Left ventricle myocardium superior (tissue), 1 donor: ENCODE data around the gene MAP3K1. TPM values are rescaled to one million over a fixed set of nuclear protein-coding genes. Genes with fewer than 3 reads are reported as not detected.
"Not testable (repeated sequence)": the region's sequence is repeated elsewhere in the genome, so short reads cannot be mapped to it uniquely, and the experiment has no call there.

ENCODE experiments used
- ATAC-seq: fragments of 200-7000 bp; cut with Tn5 transposase; one replicate; pipeline ENCODE4 v1.9.1; 2020; ENCODE audit warnings: mild to moderate bottlenecking, moderate library complexity
- DNase-seq: peaks from one replicate; pipeline ENCODE4 v3.0.0-alpha.2; 2020
- intact Hi-C: fragments of 100-400 bp; cut with micrococcal nuclease; formaldehyde crosslinking; loops from one replicate; pipeline ENCODE4 v1.11.0; 2022
- total RNA-seq: library from RNA; stranded (reverse); fragmentation: NEBNext Ultra II Directional; extraction: Animal tissue kit (Norgen Biotek cat#: 25700); gene quantifications from one replicate; pipeline ENCODE4 v1.2.1, GENCODE V29; 2021
- donor health status: DM: no; HTN: yes; CAD: no; lungs with severe emphysema.

MAP3K1 gene
- total RNA-seq, 1 donor from 2014 or later: 6.5 TPM

DNA sequence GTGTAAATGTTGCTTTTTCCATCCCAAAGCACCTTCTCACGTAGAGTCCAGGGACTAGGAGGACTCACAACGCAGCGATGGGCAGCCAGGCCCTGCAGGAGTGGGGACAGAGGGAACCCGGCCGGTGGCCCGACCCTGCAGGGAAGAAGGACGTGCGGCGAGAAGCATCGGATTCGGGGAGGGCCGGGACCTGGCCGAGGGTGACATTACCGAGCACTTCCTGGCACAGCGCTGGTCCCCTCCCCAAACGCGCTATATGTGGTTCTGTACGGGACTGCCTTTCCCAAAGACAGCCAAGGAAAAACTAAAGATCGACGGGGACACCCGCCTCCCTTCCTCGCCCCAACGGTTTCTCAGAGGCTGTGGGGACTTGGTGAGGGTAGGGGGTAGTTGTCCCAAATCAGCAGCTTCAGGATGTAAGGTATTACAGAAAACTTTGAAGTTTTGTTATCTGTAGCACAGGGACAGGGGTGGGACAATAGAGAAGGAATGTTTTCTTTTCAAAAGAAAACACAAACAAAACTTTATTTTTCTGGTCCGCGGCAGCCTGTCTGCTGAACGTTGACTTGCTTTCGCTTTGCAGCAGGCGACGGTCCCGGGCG is 887 bp upstream of the MAP3K1 start:
- ATAC-seq: peak; percentile 19
- DNase-seq: peak; percentile 54
- intact Hi-C loops: no loop called here

DNA sequence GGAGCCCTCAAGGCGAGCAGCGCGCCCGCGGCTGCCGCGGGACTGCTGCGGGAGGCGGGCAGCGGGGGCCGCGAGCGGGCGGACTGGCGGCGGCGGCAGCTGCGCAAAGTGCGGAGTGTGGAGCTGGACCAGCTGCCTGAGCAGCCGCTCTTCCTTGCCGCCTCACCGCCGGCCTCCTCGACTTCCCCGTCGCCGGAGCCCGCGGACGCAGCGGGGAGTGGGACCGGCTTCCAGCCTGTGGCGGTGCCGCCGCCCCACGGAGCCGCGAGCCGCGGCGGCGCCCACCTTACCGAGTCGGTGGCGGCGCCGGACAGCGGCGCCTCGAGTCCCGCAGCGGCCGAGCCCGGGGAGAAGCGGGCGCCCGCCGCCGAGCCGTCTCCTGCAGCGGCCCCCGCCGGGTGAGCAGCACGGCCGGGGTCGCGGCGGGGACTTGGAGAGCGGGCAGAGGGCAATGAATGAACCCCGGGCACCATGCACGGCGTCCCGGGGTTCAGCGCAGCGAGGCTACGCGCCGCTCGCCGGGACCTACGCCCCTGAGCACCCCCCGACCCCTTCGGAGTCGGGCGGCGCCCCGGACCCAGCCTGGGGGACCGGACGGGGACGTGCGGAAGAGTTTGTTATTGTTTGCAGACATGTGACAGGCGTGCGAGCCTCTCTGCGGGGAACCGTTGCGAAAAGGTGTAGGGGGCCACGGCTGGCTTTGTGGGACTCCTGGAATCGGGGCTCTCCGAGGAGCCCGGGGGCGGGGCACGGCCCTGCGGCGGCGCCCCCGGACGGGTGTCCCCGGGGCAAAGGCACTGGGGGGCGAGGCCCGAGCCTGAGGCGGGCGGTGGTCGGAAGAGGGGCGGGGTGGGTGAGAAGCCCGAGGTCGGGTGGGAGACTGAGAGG is 553 bp downstream of the MAP3K1 start:
- ATAC-seq: peak; percentile 44
- intact Hi-C loops: no loop called here
- DNase-seq: peak; percentile 45

GRCh38 chr5:56816546-56817081 is 1.3 kb downstream of the MAP3K1 start:
- intact Hi-C loops: no loop called here
- ATAC-seq (peak; percentile 65), DNase-seq (peak; percentile 71)

DNA sequence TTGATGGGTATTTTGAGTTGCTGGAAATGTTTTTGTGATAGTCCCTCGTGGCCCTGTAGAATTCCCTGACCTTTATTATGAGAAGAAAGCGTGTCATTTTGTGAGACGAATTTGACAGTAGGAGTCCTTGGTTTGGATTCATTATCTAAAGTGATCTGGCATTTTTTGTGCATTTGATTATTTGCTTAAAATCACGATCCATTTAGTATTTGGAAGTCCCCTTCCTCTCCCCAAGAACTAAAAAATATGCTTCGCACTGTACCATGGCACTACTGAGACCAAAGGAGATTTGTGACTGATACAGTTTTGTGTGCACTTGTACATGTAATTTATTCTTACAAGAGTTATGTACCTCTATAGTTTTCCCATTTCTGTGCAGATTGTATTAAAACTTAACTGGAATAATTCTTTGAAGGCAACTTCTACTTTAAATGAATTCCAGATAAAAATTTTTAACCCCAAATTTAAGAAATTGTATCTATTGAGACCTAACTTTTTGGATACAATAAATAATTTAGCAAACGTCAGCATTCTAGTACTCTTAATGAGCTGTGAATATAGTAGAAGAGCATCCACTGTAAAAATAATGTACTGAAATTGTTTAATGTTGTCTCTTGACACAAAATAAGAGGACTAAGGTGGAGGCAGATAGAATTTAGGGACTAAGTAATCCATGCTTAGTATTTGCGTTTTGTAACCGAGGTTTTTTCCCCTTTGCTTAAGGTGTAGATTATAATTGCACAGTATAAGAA is 2.1 kb downstream of the MAP3K1 start:
- ATAC-seq (no peak), DNase-seq (no peak)
- intact Hi-C loops: no loop called here

- intact Hi-C loops: no loop called here
- ATAC-seq (no peak), DNase-seq (no peak)
Measured at GRCh38 chr5:56818450-56819037, 3.2 kb downstream of the MAP3K1 start.

GRCh38 chr5:56819060-56819881 is 3.9 kb downstream of the MAP3K1 start:
- no peak for ATAC-seq
- DNase-seq: no peak
- intact Hi-C loops: no loop called here

DNA sequence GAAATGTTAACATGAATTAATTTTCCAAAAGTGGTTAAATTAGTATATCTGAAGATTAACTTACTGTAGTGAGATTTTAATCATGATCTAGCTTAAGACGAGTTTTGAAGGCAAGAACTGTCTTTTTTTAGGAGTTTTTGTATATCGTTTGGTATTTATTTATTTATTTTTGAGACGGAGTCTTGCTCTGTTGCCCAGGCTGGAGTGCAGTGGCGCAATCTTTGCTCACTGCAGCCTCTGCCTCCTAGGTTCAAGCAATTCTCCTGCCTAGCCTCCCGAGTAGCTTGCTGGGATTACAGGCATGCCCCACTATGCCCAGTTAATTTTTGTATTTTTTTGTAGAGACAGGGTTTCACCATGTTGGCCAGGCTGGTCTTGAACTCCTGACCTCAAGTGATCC is 6.5 kb downstream of the MAP3K1 start:
- DNase-seq, intact Hi-C loops, ATAC-seq: not testable (repeated sequence)

DNA sequence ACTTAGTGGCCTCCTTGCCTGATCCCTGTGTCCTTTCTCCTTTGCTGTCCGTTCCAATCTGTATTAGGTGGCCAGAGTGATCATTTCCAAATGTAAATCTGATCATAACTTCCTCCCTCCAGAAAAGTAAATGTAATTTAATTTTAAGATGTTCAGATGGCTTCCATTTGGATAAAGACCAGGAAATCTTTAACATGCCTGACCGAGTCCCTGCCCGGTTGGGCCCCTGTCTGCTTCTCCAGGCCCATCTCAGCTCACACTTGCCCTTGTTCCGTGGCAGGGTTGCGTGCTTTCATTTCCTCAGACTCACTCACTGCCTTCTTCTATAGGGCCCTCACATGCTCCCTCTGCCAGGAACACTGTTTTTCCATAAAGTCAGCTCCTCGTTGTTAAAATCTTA is 7.6 kb downstream of the MAP3K1 start:
- DNase-seq: peak; percentile 26
- intact Hi-C loops: no loop called here
- ATAC-seq: no peak

DNA sequence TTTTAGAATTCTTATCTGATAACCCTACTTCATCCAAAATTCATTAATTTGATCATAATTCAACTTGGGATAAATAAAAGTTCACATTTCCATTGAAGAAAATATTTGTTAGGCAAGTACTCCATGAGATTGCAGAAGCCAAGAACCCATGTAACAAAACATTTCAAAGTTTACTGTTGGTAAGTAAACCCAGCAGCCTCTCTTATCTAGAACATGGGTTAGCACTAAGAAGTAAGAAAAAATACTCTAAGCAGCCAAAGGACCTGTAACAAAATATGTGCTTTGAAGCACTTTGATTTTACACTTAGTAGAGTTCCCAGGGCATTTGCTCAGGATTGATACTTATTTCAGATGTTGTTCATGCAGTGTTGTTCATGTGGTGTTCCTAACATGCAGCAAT is 8.7 kb downstream of the MAP3K1 start:
- no peak for ATAC-seq
- DNase-seq: no peak
- intact Hi-C loops: no loop called here

DNA sequence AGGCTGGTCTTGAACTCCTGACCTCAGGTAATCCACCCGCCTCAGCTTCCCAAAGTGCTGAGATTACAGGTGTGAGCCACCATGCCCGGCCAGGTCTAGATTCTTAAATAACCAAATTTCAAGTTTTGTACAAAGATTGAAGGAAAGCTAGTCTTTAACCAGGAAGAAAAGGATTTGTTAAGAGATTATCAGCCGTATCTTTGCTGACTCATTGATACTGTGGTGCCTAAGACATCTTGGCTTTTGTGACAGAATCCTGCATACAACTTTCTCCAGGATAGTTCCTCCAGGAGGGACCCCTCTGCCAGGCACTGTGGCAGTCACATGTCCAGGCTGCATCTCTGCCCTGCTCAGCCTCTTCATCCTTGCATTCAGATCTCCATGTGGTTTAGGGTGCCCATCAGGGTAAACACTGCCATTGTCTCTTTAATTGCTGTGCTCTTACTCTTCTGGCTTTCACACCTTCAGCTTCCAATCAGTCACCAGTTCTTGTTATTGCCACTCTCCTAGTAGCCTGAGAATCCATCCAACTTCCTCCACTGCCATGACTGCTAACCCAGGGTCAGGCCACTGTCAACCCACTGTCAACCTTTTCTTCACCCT is 10.0 kb downstream of the MAP3K1 start:
- intact Hi-C loops: no loop called here
- DNase-seq (no peak), ATAC-seq (no peak)

DNA sequence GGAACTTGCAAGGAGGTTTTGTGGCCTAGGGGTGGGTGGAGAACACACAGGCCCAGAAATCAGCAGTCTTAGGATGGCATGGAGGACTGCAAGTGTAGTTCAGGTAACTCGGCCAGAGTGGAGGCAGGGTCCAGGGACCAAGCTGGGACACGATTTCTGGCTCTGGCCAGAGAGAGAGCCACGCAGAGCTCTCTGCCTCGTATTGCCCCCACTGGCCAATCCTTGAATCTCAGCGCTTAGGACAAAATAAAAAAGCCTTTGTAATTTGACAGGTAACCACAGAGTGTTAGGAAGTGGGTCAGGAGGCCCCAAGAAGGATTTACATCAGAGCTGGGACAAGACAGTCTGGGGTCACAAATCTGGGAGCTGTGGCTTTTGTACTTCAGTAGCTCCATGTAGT is 11.7 kb downstream of the MAP3K1 start:
- intact Hi-C loops: no loop called here
- no peak for DNase-seq

DNA sequence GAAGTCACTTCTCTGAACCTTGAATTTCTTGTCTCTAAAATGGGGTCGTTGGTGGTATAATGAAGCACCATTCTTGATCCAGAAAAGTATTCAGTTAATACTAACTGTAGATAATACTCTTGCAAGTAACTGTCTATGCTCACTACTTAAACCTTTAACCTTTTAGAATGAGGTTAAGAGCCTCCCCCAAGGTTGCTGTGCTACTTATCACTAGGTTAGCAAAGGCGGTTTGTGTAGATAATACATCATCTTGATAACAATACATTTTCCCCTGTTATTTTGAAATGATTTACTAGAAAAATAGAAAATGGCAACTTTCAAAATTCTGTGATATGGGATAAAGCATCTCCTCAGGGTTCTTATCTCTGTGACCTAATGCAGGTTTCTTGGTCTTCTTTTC is 12.6 kb downstream of the MAP3K1 start:
- ATAC-seq (no peak), DNase-seq (no peak)
- intact Hi-C loops: no loop called here

More for the DNA sequence above, 11.7 kb downstream of the MAP3K1 start:
- peak; percentile 41 for ATAC-seq

DNA sequence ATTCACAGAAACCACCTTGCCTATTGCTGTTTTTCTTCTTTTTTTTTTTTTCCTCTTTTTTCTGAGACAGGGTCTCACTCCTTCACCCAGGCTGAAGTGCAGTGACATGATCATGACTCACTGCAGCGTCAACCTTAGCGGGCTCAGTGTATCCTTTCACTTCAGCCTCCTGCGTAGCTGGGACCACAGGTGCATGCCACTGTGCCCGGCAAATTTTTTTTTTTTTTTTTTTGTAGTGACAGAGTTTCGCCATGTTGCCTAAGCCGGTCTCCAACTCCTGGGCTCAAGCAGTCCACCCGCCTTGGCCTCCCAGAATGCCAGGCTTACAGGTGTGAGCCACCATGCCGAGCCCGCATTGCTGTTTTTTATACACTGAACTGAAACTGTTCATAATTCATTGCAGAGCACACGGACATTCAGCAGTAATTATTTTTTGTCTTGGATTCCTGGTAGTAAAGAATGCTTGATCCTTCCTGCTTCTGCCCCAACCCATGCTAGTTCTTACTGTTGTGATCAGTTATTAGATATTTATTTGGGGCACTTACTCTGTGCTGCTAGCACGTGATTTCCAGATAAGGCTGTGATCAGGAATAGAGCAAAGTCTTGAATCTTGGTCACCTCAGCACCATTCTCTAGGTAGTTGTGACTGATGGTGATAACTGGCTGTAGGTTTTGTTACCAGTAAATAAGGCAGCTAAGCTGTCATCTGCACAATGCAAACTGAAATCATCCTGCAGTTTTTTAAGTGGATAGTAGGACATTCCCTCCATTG is 14.0 kb downstream of the MAP3K1 start:
- intact Hi-C loops: no loop called here
- DNase-seq (no peak), ATAC-seq (no peak)

DNA sequence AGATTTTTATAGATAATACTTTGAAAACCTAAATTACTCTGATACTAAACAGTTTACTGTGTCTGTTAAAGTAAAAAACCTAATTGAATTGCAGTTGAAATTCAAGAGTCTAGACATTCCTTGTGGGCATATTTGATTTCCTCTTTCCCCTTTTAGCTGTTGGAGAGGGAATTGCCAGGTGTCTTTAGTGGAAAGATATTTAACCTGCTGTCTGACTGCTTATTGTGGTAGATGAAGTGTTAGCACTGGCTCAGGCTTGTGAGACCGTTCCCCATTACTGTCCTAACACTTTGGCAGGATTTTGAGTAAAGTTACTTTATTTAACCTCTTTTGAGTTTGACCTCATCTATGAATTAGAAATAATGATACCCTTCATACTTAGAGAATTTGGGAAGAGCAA is 16.4 kb downstream of the MAP3K1 start:
- ATAC-seq: no peak
- intact Hi-C loops: no loop called here
- no peak for DNase-seq

DNA sequence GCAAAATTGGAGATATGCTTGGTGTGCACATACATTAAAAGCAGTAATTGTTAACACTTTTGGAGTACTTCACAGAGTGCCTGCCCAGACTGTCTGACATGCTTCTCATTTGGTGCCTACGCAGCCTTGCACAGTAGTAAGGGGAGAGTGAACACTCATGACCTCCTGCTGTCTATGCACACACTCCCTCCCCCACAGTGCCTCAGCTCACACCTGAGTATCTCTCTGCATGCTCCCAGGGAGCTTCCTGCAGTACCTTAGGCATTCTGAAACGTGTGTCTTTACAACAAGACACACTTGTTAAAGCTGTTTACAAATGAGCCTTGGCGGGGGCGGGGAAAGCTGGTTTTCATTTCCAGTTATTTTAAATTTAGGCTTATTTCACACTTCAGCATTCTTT is 18.0 kb downstream of the MAP3K1 start:
- intact Hi-C loops: no loop called here
- peak; percentile 29 for ATAC-seq

DNA sequence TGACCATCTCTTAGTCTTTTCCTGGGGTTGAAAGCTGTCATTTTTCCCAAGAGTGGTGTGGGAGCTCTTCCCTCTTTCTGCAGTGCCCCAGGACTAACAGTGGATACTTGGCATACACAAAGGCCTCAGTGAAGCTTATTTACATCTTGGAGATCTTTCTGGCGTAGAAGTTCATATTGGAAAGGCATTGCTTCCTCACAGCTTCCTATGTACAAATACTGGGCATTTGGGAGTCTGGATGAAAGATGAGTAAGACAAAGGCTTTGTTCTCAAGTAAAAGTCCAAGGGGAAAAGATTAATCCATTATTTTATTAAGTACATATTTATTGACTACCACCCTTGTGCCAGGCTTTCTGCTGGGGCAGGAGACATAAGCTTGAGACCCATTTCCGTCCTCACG is 22.0 kb downstream of the MAP3K1 start:
- intact Hi-C loops: loop anchor here (5.0 kb wide), 1 partner anchor 565 kb away; no protein-coding TSS in a partner anchor
- ATAC-seq: no peak
- DNase-seq: no peak

More for the DNA sequence above, 18.0 kb downstream of the MAP3K1 start:
- no peak for DNase-seq

GRCh38 chr5:56837956-56838355 is 22.6 kb downstream of the MAP3K1 start:
- ATAC-seq: no peak
- intact Hi-C loops: loop anchor here (5.0 kb wide), 1 partner anchor 566 kb away; no protein-coding TSS in a partner anchor

More at GRCh38 chr5:56837956-56838355, 22.6 kb downstream of the MAP3K1 start:
- no peak for DNase-seq
